ENCODE results near the gene EMC1. TPM values are rescaled to one million over a fixed set of nuclear protein-coding genes. Genes with fewer than 3 reads are reported as not detected.

The EMC1 gene
- total and polyA plus RNA-seq, 2 donors (not counting 1 experiment from before 2014, with no cell fraction given), result 25.8 to 45.5 TPM

DNA sequence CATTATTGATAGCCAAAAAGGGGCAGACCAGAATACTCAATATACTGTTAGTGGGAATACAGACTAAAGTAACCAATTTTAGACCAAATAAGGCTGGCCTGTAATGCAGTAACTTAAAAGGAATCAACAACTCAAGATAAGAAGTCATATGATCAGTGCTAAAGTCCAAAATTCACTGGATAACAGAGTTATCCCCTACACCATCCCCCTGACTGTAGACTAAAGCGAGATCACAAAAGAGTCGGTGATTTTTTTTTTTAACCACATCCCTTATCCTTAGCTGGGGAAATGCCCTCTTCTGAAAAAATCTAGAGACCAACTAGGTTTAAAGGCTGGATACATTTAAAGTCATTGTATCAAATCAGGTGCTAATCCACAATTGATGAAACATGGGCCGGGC, 48.9 kb downstream of the EMC1 start:
- Histone ChIP-seq H3K9ac (ENCODE audit: low read length) (no peak overlapping the region), H3K4me1 (ENCODE audit: control insufficient read depth in 2 of 2, insufficient read depth in 2 of 2, low read length in 2 of 2) (peaks cover 4 to 12% of the 10 kb centered on the region in 2 donors), H3K9me3 (ENCODE audit: control extremely low read depth in 1 of 3, control insufficient read depth in 2 of 3, insufficient read depth in 1 of 3, low read length in 2 of 3) (no peaks in the 10 kb centered on the region), H2AFZ (ENCODE audit: insufficient read depth, low read depth, low read length, poor library complexity, severe bottlenecking) (no peak overlapping the region), H3K4me3 (ENCODE audit: control extremely low read depth in 1 of 5, extremely low read depth in 1 of 5, insufficient read depth in 1 of 5, low read depth in 2 of 5, low read length in 4 of 5) (no peak overlapping the region), H3K4me2 (replicated peaks; ENCODE audit: low read depth, low read length, poor library complexity, severe bottlenecking) (no peak overlapping the region), H3K27ac (ENCODE audit: low read length in 2 of 2) (no peak overlapping the region), H3K79me2 (ENCODE audit: control insufficient read depth, insufficient read depth, low read length) (peaks cover 87% of the 10 kb centered on the region), H3K36me3 (replicated peaks in 1 of 2; ENCODE audit: control extremely low read depth in 1 of 2, control insufficient read depth in 1 of 2, extremely low read depth in 1 of 2, insufficient read depth in 2 of 2, low read length in 1 of 2) (peaks cover 11 to 51% of the 10 kb centered on the region in 2 experiments), H4K20me1 (ENCODE audit: control insufficient read depth, insufficient read depth, low read length, poor library complexity, severe bottlenecking) (peaks cover 79% of the 10 kb centered on the region), H3K27me3 (replicated peaks in 1 of 4; ENCODE audit: control extremely low read depth in 1 of 4, control insufficient read depth in 3 of 4, insufficient read depth in 4 of 4, low read length in 3 of 4) (no peaks in the 10 kb centered on the region)
- ChIA-PET POLR2A (no interaction called here), CTCF (no interaction called here)
- H3K9me3 Mint-ChIP-seq (ENCODE audit: insufficient read depth), result no peaks in the 10 kb centered on the region
- intact Hi-C loops (cut with micrococcal nuclease), result no loop called here
- no peak overlapping the region for H3K27ac Mint-ChIP-seq
- ATAC-seq (ENCODE audit: low read depth) (no peak), DNase-seq (no peak)
- H3K4me1 Mint-ChIP-seq, result peaks cover 32% of the 10 kb centered on the region
- 86% methylated on average over 1 of the region's 3 CpGs for WGBS (ENCODE audit: insufficient coverage)
- H3K27me3 Mint-ChIP-seq, result no peaks in the 10 kb centered on the region
- TF ChIP-seq, protein P1, sequence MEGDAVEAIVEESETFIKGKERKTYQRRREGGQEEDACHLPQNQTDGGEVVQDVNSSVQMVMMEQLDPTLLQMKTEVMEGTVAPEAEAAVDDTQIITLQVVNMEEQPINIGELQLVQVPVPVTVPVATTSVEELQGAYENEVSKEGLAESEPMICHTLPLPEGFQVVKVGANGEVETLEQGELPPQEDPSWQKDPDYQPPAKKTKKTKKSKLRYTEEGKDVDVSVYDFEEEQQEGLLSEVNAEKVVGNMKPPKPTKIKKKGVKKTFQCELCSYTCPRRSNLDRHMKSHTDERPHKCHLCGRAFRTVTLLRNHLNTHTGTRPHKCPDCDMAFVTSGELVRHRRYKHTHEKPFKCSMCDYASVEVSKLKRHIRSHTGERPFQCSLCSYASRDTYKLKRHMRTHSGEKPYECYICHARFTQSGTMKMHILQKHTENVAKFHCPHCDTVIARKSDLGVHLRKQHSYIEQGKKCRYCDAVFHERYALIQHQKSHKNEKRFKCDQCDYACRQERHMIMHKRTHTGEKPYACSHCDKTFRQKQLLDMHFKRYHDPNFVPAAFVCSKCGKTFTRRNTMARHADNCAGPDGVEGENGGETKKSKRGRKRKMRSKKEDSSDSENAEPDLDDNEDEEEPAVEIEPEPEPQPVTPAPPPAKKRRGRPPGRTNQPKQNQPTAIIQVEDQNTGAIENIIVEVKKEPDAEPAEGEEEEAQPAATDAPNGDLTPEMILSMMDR (IDR thresholded peaks at IDR 0.05), result no peak
- no peak for TF ChIP-seq EZH2 (IDR thresholded peaks at IDR 0.05; ENCODE audit: borderline replicate concordance, insufficient read depth, low read depth, low read length, poor library complexity, severe bottlenecking)
- no peak overlapping the region for H3K4me3 Mint-ChIP-seq

DNA sequence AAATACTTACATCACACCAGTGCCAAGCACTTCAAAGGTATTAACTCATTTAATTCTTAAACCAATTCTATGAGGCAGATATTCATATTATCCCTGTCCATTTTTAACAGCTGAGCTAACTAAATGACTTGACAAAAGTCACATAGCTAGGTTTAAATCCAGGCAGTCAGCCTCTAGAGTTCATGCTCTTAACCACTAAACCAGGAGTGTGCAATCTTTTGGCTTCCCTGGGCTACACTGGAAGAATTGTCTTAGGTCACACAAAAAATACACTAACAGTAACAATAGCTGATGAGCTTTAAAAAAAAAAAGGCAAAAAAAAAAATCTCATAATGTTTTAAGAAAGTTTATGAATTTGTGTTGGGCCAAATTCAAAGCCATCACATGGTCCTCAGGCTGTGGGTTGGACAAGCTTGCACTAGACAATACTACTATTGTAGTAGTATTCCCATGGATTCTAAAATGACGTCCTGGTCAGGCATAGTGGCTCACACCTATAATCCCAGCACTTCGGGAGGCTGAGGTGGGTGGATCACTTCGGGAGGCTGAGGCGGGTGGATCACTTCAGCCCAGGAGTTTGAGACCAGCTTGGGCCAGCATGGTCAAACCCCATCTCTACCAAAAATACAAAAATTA, 51.2 kb downstream of the EMC1 start:
- Mint-ChIP-seq H3K9me3 (ENCODE audit: insufficient read depth) (no peaks in the 10 kb centered on the region), H3K4me1 (peaks cover 20% of the 10 kb centered on the region), H3K27me3 (no peaks in the 10 kb centered on the region), H3K27ac (no peak overlapping the region), H3K4me3 (no peak overlapping the region)
- WGBS (ENCODE audit: insufficient coverage), result no CpG with 5 or more reads among the region's 4 CpGs
- H2AFZ ChIP-seq (ENCODE audit: insufficient read depth, low read depth, low read length, poor library complexity, severe bottlenecking), result no peak overlapping the region
- ChIA-PET POLR2A (no interaction called here), CTCF (interaction anchor here (0.6 to 1.6 kb wide), 4 partner anchors 9 to 1866 kb away, joined by 3 to 4 read pairs (median 3); no protein-coding TSS in a partner anchor)
- H3K36me3 ChIP-seq (replicated peaks in 1 of 2; ENCODE audit: control extremely low read depth in 1 of 2, control insufficient read depth in 1 of 2, extremely low read depth in 1 of 2, insufficient read depth in 2 of 2, low read length in 1 of 2), result peaks cover 22 to 62% of the 10 kb centered on the region in 2 experiments
- no peak for TF ChIP-seq EZH2 (IDR thresholded peaks at IDR 0.05; ENCODE audit: borderline replicate concordance, insufficient read depth, low read depth, low read length, poor library complexity, severe bottlenecking)
- TF ChIP-seq, protein P1 (IDR thresholded peaks at IDR 0.05), result no peak
- H3K4me3 ChIP-seq (ENCODE audit: control extremely low read depth in 1 of 5, extremely low read depth in 1 of 5, insufficient read depth in 1 of 5, low read depth in 2 of 5, low read length in 4 of 5), result no peak overlapping the region
- ATAC-seq (ENCODE audit: low read depth) (no peak), DNase-seq (no peak)
- peaks cover 67% of the 10 kb centered on the region for H3K79me2 ChIP-seq (ENCODE audit: control insufficient read depth, insufficient read depth, low read length)
- no peak overlapping the region for H3K4me2 ChIP-seq (replicated peaks; ENCODE audit: low read depth, low read length, poor library complexity, severe bottlenecking)
- no peaks in the 10 kb centered on the region for H3K9me3 ChIP-seq (ENCODE audit: control extremely low read depth in 1 of 3, control insufficient read depth in 2 of 3, insufficient read depth in 1 of 3, low read length in 2 of 3)
- H3K27me3 ChIP-seq (replicated peaks in 1 of 4; ENCODE audit: control extremely low read depth in 1 of 4, control insufficient read depth in 3 of 4, insufficient read depth in 4 of 4, low read length in 3 of 4), result no peaks in the 10 kb centered on the region
- H3K9ac ChIP-seq (ENCODE audit: low read length), result no peak overlapping the region
- no peak overlapping the region for H3K27ac ChIP-seq (ENCODE audit: low read length in 2 of 2)
- intact Hi-C loops (cut with micrococcal nuclease), result no loop called here
- H3K4me1 ChIP-seq (ENCODE audit: control insufficient read depth in 2 of 2, insufficient read depth in 2 of 2, low read length in 2 of 2), result no peaks in the 10 kb centered on the region
- H4K20me1 ChIP-seq (ENCODE audit: control insufficient read depth, insufficient read depth, low read length, poor library complexity, severe bottlenecking), result peaks cover 56% of the 10 kb centered on the region

All from B cell (primary cell).